UCSD-AML1 (cell line): ENCODE measurements around the gene SRCAP.

Source experiments
- DNase-seq: peaks from one replicate; lab custom pipeline; 2025; ENCODE audit not compliant: unreplicated experiment; lab: John Stamatoyannopoulos, UW

SRCAP gene

GRCh38 chr16:30728321-30728720 is 29.4 kb downstream of the SRCAP start:
- no peak for DNase-seq

- DNase-seq: no peak
Measured at GRCh38 chr16:30728899-30729672, 30.1 kb downstream of the SRCAP start.

GRCh38 chr16:30731411-30731810 is 32.4 kb downstream of the SRCAP start:
- no peak for DNase-seq

GRCh38 chr16:30736995-30737793 is 38.2 kb downstream of the SRCAP start:
- no peak for DNase-seq

GRCh38 chr16:30737794-30738648 is 39.0 kb downstream of the SRCAP start:
- no peak for DNase-seq

- no peak for DNase-seq
Measured at GRCh38 chr16:30738984-30739951, 40.3 kb downstream of the SRCAP start.

- DNase-seq: no peak
Measured at GRCh38 chr16:30740364-30741251, 41.6 kb downstream of the SRCAP start.

- no peak for DNase-seq
Measured at GRCh38 chr16:30741461-30741914, 42.5 kb downstream of the SRCAP start.

- no peak for DNase-seq
Measured at GRCh38 chr16:30743716-30744115, 44.7 kb downstream of the SRCAP start.

- no peak for DNase-seq
Measured at GRCh38 chr16:30744183-30744582, 45.2 kb downstream of the SRCAP start.

GRCh38 chr16:30745082-30745481 is 46.1 kb downstream of the SRCAP start:
- no peak for DNase-seq

GRCh38 chr16:30746638-30747175 is 47.7 kb downstream of the SRCAP start:
- DNase-seq: no peak

- no peak for DNase-seq
Measured at GRCh38 chr16:30747331-30747730, 48.4 kb downstream of the SRCAP start.

- DNase-seq: peak; percentile 99
Measured at GRCh38 chr16:30747799-30748633, 49.0 kb downstream of the SRCAP start, which contains the start of gene PHKG2. PHKG2 (plus strand) TSS chr16:30748425; CDS start chr16:30748821, 396 bp downstream.

GRCh38 chr16:30748634-30749445 is 49.9 kb downstream of the SRCAP start:
- peak; percentile 38 for DNase-seq

GRCh38 chr16:30750201-30750600 is 51.2 kb downstream of the SRCAP start:
- DNase-seq: no peak

- no peak for DNase-seq
Measured at GRCh38 chr16:30750876-30751465, 52.0 kb downstream of the SRCAP start.
